Activated CD4-positive, alpha-beta T cell treated with anti-CD3 and anti-CD28 coated beads for 24 hours (primary cell): ENCODE data around the gene C13orf42.

ENCODE experiments used
- DNase-seq, 2 donors: peaks; one replicate each; pipeline ENCODE4 v3.0.0-alpha.2; 2020; ENCODE audit warnings: low read depth in 2 of 2

C13orf42 gene

GRCh38 chr13:51065372-51066090 lies 45.5 kb downstream of the C13orf42 start:
- no peak for DNase-seq

- no peak for DNase-seq
These were observed 46.3 kb downstream of the C13orf42 start for GRCh38 chr13:51064753-51065152.

- no peak for DNase-seq
These were observed 47.2 kb downstream of the C13orf42 start for GRCh38 chr13:51063909-51064308.

- no peak for DNase-seq
These were observed 52.5 kb downstream of the C13orf42 start for GRCh38 chr13:51058461-51059167.

- DNase-seq = no peak
These were observed 53.2 kb downstream of the C13orf42 start for GRCh38 chr13:51057906-51058305.

GRCh38 chr13:51057001-51057400 lies 54.1 kb downstream of the C13orf42 start:
- no peak for DNase-seq

GRCh38 chr13:51052581-51052980 lies 58.5 kb downstream of the C13orf42 start:
- no peak for DNase-seq

GRCh38 chr13:51050021-51050830 lies 60.8 kb downstream of the C13orf42 start:
- DNase-seq = no peak

- DNase-seq = no peak
These were observed 62.5 kb downstream of the C13orf42 start for GRCh38 chr13:51048616-51049015.

GRCh38 chr13:51048166-51048461 lies 63.0 kb downstream of the C13orf42 start:
- DNase-seq = no peak

GRCh38 chr13:51047434-51048165 lies 63.5 kb downstream of the C13orf42 start:
- no peak for DNase-seq

- DNase-seq = no peak
These were observed 65.6 kb downstream of the C13orf42 start for GRCh38 chr13:51045451-51045850.

- no peak for DNase-seq
These were observed 66.9 kb downstream of the C13orf42 start for GRCh38 chr13:51044023-51044665.

GRCh38 chr13:51043310-51043709 lies 67.8 kb downstream of the C13orf42 start:
- no peak for DNase-seq

GRCh38 chr13:51041710-51042109 lies 69.4 kb downstream of the C13orf42 start:
- DNase-seq = no peak

- DNase-seq = no peak
These were observed 69.9 kb downstream of the C13orf42 start for GRCh38 chr13:51041126-51041525.

- no peak for DNase-seq
These were observed 70.6 kb downstream of the C13orf42 start for GRCh38 chr13:51040431-51040830.

- no peak for DNase-seq
These were observed 74.7 kb downstream of the C13orf42 start for GRCh38 chr13:51036418-51036817.

- no peak for DNase-seq
These were observed 75.1 kb downstream of the C13orf42 start for GRCh38 chr13:51035978-51036377.

GRCh38 chr13:51035469-51035868 lies 75.6 kb downstream of the C13orf42 start:
- no peak for DNase-seq

GRCh38 chr13:51034906-51035305 lies 76.2 kb downstream of the C13orf42 start:
- DNase-seq = no peak
